ENCODE results near the gene MED12L.

- TF ChIP-seq, protein P1, sequence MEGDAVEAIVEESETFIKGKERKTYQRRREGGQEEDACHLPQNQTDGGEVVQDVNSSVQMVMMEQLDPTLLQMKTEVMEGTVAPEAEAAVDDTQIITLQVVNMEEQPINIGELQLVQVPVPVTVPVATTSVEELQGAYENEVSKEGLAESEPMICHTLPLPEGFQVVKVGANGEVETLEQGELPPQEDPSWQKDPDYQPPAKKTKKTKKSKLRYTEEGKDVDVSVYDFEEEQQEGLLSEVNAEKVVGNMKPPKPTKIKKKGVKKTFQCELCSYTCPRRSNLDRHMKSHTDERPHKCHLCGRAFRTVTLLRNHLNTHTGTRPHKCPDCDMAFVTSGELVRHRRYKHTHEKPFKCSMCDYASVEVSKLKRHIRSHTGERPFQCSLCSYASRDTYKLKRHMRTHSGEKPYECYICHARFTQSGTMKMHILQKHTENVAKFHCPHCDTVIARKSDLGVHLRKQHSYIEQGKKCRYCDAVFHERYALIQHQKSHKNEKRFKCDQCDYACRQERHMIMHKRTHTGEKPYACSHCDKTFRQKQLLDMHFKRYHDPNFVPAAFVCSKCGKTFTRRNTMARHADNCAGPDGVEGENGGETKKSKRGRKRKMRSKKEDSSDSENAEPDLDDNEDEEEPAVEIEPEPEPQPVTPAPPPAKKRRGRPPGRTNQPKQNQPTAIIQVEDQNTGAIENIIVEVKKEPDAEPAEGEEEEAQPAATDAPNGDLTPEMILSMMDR (IDR thresholded peaks at IDR 0.05; ENCODE audit: insufficient read depth, low read length), result no peak
- TF ChIP-seq POLR2AphosphoS5 (IDR thresholded peaks at IDR 0.05; ENCODE audit: low read depth) (no peak), GABPA (IDR thresholded peaks at IDR 0.05; ENCODE audit: low read depth) (no peak), REST (IDR thresholded peaks at IDR 0.05; ENCODE audit: insufficient replicate concordance, low read depth) (no peak), SPI1 (IDR thresholded peaks at IDR 0.05; ENCODE audit: borderline replicate concordance, low read depth) (no peak)
Observed at GRCh38 chr3:151259664-151260063, 174.2 kb downstream of the MED12L start.
